GM18526 (cell line): ENCODE data around the gene TUG1.

ENCODE experiments used
- POLR2A ChIP-seq: IDR thresholded peaks from 3 replicates; pipeline ENCODE4 v1.6.1; 2011; ENCODE audit not compliant: insufficient read length; ENCODE audit errors: extremely low read depth

TUG1 gene

DNA sequence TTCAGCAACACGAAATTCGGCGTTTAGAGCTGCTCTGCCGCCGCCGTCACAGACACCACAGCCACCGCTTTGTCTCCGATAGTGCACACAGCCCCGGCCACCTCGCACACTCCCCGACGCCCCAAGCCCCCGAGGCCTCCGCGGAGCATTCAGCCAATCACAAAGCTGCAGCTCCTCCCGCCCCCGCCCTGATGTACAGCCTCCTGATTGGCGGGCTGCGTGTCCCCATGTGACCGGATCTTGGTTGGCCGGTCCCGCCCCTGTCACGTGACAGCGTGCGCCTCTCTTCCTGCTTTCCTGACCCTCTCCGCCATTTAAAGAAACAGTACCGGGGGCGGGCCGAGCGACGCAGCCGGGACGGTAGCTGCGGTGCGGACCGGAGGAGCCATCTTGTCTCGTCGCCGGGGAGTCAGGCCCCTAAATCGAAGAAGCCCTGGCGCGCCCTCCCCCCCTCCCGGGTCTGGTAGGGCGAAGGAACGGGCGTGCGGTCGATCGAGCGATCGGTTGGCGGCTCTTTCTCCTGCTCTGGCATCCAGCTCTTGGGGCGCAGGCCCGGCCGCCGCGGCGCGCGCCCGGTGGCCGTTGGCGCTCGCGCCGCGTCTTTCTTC lies at the start of gene TUG1:
Gene TUG1, plus strand, starts transcription at position 342 of the 608 bp plus-strand sequence.
- peak; percentile 79 for TF ChIP-seq POLR2A

DNA sequence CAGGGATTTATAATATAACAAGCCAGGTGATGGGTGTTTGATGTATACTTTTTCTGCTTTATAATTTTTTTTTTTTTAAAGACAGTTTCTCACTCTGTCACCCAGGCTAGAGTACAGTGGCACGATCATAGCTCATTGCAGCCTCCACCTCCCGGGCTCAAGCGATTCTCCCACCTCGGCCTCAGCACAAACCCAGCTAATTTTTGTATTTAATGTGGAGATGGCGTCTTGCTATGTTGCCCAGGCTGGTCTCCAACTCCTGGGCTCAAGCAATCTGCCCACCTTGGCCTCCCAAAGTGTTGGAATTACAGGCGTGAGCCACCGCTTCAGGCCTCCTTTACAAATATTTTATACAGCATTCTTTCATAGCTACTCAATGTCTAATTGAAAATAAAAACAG lies 49.1 kb upstream of the TUG1 start:
- TF ChIP-seq POLR2A = no peak

DNA sequence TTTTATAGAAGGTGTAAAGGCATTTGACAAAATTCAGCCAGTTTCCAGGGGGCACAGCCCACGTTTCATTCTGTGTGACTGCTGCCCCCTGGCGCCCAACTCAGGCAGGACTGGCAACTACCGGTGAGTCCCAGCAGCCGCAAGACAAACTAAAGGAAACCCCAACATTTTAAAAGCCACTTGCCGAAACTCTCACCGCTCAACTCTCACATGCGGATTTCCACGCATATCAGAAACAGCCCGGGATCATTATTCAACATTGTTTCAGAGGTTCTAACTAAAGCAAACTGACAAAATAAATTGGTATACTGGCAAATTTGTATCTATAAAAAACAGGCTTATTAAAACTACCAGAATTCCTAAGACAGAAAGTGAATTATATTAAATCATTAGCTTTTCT lies 48.7 kb upstream of the TUG1 start:
- no peak for TF ChIP-seq POLR2A

DNA sequence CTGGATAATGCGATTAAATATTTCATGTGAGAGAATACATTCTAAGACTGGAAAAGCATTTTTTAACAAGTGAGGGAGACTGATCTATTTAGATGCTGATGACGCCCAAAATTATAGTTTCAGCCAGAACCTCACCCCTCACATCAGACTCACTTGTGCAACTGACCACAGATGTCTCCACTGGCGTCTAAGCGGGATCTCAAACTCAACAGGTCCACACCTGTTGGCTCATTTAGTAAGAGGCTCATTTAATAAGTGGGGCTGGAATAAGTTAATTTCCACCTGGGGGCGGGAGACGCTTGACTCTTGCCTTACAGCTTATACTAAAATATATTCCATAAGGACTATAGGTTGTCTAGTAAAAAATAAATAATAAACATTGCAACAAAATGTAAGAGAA lies 48.0 kb upstream of the TUG1 start:
- TF ChIP-seq POLR2A = no peak

DNA sequence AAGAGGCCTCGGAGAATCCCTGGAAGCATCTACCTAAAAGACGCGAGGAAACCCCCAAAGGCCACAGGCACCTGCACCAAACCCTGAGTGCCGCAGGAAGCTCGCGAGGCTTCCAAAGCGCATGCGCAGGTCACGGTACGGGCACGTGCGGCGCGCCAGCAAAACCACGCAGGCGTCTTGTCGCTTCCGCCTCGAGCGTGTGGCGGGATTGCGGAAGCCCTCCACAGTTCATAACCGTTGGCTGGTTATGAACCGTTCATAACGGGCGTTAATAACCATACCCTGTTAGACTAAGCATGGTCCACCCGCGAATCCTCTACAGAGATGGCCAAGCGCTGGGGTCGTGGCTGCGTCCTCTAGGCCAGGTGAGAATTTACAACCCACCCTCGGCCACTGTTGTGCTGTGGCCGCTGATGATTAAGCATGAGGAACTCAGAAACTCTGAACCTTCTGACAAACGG lies 46.9 kb upstream of the TUG1 start:
- peak; percentile 44 for TF ChIP-seq POLR2A

DNA sequence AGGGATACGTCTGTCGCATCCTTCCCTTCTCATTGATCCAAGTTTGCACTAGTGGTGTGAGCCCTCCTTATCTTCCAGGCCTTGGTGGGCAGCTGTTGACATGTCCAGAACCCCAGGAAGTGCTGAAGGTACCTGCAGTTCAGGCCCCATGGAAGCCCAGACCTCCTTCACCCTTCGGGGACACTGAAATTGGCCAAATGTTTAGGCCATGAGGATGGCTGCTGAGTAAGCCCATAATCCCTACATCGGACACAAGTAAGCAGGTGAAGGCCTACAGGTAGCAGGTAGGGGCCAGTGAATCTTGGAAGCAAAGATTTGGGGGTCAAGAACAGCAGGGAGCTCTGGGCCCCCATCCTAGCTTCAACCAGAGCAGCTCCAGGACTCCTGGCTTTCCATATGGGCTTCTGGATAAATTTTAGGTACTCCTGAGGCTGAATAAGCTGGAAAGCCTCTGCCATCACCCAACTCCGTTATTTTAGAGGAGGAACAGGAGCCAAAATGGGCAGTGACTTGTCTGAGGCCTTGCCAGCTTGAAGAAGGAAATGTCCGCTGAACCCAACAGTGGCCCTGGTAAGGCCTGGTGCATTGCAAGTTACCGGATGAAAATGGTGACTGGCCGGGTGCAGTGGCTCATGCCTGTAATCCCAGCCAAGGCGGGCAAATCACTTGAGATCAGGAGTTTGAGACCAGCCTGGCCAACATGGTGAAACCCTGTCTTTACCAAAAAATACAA lies 45.7 kb upstream of the TUG1 start:
- TF ChIP-seq POLR2A = no peak

DNA sequence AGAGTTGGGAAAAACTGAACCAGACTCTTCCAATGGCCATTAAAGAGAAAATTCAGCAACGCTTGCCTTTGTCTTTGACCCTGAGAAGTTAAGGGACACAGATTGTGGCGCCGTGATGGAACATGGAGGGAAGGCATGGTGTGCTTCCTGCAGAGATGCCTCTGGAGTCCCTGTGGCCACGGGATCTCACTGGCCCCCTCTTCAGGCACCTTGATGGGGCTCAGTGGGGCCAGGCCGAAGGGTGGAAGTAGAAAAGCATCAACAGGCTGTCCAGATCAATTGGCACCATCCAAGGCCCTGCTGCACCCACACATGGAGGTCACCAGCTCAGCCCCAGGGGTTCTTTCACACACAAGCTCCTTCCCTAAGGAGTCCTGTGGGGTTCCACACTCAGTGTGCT lies 43.4 kb upstream of the TUG1 start:
- no peak for TF ChIP-seq POLR2A

DNA sequence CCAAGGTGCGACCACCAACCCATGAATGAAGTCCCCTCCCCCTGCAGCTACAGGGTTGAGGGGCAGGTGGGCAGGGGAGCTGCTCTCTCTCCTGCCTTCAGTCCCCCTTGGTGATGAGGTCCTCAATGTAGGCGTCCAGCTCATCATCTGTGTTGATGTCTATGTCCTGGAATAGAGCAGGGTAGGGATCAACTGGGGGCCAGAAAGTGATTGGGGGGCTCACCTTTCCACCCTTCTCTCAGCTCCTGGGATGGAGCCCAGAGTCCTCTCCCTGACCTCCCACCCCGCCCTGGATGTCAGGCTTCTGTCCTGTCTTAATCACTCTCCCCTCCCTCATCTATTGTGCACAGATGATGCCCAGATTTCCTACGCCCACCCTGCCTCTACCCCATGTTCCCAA lies 42.4 kb upstream of the TUG1 start:
- TF ChIP-seq POLR2A = no peak

DNA sequence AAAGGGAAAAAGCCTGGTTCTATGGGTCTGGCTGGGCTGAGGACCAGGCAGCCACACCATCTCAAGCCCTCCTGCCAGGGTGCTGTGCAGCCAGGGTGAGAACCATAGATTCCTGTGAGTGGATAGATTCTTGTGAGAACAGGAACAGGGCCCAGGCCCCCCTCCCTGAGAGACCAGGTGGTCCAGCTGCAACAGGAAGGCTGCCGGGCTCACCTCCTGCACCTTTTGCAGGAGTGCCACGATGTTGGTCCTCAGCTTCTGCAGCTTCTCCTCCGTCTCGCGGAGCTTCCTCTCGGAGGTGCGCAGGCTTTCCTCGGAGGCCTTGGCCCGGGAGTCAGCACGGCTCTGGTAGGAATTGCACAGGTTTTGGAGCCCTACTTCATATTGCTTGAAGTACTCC lies 41.3 kb upstream of the TUG1 start:
- no peak for TF ChIP-seq POLR2A

DNA sequence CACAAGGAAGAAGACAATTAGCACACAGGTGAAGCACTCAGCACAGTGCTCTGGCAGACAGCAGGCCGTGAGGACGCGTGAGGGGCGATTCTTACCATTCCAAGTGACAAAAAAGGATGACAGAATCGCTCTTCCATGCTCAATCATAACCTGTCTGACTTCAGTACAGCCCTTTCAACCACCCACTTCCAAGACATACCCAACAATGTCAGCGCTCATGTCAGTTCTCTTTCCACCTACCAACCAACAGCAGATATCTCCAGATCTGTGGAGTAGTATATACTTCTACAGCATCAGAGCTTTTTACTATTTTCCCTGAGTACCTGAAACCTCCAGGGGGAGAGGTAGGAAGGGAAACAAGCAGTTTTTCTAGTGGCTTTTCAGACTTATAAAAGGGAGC lies 40.7 kb upstream of the TUG1 start:
- TF ChIP-seq POLR2A = no peak

DNA sequence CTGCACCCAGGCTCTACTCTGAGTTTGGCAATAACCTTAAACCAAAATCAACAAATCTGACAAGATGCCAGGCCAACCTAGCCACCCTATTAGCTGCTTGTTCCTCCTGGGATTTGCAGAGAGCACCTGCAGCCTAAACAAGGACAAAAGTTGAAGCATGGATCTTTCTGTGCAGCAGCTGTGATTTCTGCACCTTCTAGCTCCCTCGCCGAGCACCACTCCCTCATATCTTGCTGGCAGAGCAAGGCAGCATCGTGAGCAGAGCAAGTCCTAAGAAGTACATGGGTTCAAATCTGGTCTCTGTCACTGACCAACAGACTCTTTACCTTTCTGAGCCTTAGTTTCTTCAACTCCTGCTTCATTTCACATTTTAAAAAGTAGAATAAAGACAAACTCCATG lies 38.8 kb upstream of the TUG1 start:
- TF ChIP-seq POLR2A = no peak

DNA sequence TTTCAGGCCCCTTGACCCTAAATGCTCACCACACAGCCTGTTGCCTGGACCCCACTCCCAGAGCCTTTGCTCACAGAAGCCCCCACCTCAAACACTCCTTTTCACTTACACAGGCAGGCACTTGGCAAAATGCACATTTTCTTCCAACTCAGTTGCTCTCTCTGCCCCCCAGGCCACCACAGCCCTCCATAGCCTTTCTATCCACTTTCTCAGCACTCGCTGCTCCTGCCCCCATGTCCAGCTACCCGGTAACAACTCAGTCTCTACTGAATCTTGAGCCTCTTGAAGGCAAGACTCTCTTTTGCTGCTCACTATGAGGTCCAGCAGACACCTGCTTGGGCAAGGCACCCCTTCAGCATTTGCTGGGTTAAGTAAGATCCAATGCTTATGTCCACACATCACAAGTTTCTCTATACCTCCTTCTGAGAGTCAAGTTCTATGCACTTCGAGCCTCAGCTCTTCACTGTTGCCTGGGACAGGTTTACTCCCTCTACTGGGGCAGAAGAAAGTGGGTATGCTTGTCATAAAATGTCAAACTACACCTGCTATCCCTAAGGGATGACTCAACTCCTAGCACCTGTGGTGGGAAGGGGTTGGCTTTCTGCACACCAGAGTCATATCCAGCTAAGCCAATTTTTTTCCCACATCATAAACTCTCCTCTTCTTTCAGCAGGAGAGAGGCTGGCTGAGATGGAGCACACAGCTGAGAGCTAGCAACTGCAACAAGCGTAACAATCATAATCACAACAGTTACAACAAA lies 37.3 kb upstream of the TUG1 start:
- no peak for TF ChIP-seq POLR2A

DNA sequence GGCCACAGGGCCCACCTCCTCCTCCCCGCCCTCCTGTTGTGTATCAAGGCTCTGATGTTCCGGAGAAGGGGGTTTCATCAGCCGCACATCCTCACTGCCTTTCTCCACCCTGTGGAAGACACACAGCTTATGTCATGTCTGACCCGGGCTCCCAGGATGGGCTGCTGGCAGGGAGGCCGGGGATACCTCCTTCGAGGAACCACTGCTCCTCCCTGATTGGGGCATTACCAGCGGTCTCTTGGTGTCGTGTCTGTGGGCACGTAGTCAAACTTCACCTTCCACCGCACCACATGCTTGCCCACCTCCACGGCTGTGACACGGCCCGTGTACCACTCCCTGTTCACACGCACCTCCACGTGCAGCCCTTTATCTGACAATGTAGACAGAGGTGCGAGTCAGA lies 36.4 kb upstream of the TUG1 start:
- TF ChIP-seq POLR2A = no peak

DNA sequence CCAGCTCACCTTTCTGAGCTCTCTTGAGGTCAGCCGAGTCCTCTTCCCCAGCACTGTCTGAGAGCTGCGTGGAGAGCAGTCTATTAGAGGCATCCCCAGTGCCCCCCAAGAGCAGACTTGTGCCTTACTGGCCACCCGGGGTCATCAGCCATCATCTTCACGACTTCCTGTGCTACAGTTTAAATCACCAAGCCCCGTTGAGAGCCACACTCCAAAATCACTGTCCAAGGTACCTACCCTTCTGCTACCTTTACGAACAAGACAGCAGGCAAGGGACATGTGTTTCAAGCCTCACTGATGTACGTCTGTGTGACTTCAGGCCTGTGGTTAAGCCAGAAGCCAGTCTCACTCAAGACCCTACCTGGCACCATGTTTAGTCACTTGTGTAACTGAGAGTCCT lies 35.6 kb upstream of the TUG1 start:
- no peak for TF ChIP-seq POLR2A

DNA sequence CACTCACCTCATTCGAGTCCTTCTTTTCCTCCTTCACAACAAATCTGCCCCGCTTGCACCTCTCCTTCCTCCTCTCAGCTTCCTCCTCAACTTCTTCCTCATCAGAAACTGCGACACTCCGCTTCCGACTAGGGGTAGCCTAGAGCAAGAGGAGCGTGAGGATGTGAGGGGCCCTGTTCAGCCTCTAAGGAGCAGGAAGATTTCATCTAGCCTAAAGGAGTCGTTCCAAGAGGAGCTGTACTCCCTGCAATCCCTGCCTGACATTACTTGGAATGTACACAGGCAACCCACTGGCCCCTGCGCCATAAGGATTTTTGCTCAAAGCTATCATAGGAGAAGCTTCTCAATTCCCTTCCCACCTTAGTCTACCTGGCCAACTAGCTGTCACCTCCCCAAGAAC lies 35.0 kb upstream of the TUG1 start:
- TF ChIP-seq POLR2A = no peak

DNA sequence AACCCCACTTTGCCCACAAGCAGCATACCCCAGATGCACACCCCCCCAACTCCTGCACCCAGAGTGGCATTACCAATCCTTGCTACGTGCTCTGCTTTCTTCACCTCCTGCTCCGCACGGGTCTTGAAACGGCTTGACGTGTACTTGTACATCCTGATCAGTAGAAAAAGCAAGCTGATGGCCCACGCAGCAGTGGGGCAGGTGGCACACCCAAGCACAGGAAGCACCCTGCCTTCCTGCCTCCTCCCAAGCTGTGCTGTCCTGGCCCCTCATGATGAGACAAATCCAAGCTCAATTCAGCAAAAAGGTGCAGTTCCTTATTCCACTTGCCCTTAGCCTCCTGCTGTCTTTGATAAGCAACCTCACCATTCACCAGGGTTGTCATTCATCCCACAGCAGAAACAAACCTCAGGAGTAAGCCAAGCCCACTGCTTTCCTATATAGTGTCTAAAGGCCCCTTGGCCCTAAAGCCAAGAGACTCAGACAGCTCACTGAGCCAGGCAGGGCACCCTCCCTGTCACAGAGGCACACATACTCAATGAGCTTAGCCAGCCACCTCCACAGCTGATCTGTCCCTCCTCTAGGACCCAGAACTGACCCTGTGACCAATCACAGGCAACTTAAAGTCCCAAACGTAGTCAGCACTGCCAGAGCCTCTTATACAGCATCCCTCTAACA lies 28.2 kb upstream of the TUG1 start:
- TF ChIP-seq POLR2A = no peak
